ENCODE measurements around the gene CDRT15.
"Not testable (repeated sequence)": the region's sequence is repeated elsewhere in the genome, so short reads cannot be mapped to it uniquely, and the experiment has no call there.

GRCh38 chr17:14186443-14186842 is 50.2 kb downstream of the CDRT15 start:
- TF ChIP-seq POLR2A, CTCF (IDR thresholded peaks at IDR 0.05): not testable (repeated sequence)

Data from tibial nerve (tissue), 3 donors.